Measurements from ENCODE around the gene PLXNA4.

The PLXNA4 gene

GRCh38 chr7:132100483-132100882 is 475.8 kb downstream of the PLXNA4 start:
- no peak for DNase-seq

- DNase-seq, result no peak
These were observed 477.1 kb downstream of the PLXNA4 start for GRCh38 chr7:132099163-132099562.

- no peak for DNase-seq
These were observed 477.9 kb downstream of the PLXNA4 start for GRCh38 chr7:132098327-132098726.

GRCh38 chr7:132097550-132098134 is 478.6 kb downstream of the PLXNA4 start:
- no peak for DNase-seq

- no peak for DNase-seq
These were observed 481.0 kb downstream of the PLXNA4 start for GRCh38 chr7:132095111-132095765.

- no peak for DNase-seq
These were observed 484.2 kb downstream of the PLXNA4 start for GRCh38 chr7:132092106-132092505.

- no peak for DNase-seq
These were observed 484.6 kb downstream of the PLXNA4 start for GRCh38 chr7:132091706-132092105.

- no peak for DNase-seq
These were observed 485.8 kb downstream of the PLXNA4 start for GRCh38 chr7:132090444-132090843.

GRCh38 chr7:132089356-132089755 is 486.9 kb downstream of the PLXNA4 start:
- no peak for DNase-seq

GRCh38 chr7:132087421-132087820 is 488.8 kb downstream of the PLXNA4 start:
- no peak for DNase-seq

- no peak for DNase-seq
These were observed 491.4 kb downstream of the PLXNA4 start for GRCh38 chr7:132084776-132085388.

- DNase-seq, result no peak
These were observed 492.6 kb downstream of the PLXNA4 start for GRCh38 chr7:132083537-132084123.

- no peak for DNase-seq
These were observed 493.1 kb downstream of the PLXNA4 start for GRCh38 chr7:132083126-132083525.

- no peak for DNase-seq
These were observed 493.9 kb downstream of the PLXNA4 start for GRCh38 chr7:132082394-132082793.

GRCh38 chr7:132081686-132082085 is 494.6 kb downstream of the PLXNA4 start:
- DNase-seq, result no peak

- DNase-seq, result no peak
These were observed 495.2 kb downstream of the PLXNA4 start for GRCh38 chr7:132080967-132081668.

- DNase-seq, result no peak
These were observed 495.8 kb downstream of the PLXNA4 start for GRCh38 chr7:132080467-132080866.

GRCh38 chr7:132078891-132079735 is 497.2 kb downstream of the PLXNA4 start:
- DNase-seq, result no peak

GRCh38 chr7:132077971-132078685 is 498.1 kb downstream of the PLXNA4 start:
- no peak for DNase-seq

GRCh38 chr7:132076301-132077035 is 499.8 kb downstream of the PLXNA4 start:
- DNase-seq, result no peak

GRCh38 chr7:132075515-132075914 is 500.8 kb downstream of the PLXNA4 start:
- DNase-seq, result no peak

Measured in hematopoietic multipotent progenitor cell treated with erythropoietin and hydrocortisone succinate and interleukin-3 and kit ligand, for 4 days (in vitro differentiated cells).